Calu3 (cell line): ENCODE results near the gene DCUN1D4. TPM values are rescaled to one million over a fixed set of nuclear protein-coding genes. Genes with fewer than 3 reads are reported as not detected.

Experiments used
- BruUV-seq: library from RNA; stranded (reverse); fragments of 400-500 nt; replicated peaks from 2 replicates; lab custom pipeline; 2021; lab: Mats Ljungman, UMichigan
- CTCF ChIA-PET: fragments of 300-600 bp; sonication (Branson Sonifier 250); formaldehyde crosslinking; loops from one replicate; lab custom pipeline; 2022; ENCODE audit warnings: antibody characterized with exemption; lab: Charles Lee
- DNase-seq: peaks from one replicate; pipeline ENCODE4 v3.0.0; 2022
- H3K27ac Mint-ChIP-seq: one replicate; pipeline ENCODE4 v1.8.0; 2022; ENCODE audit warnings: mixed read lengths; ENCODE audit not compliant: unreplicated experiment
- H3K27me3 Mint-ChIP-seq: one replicate; pipeline ENCODE4 v1.8.0; 2022; ENCODE audit warnings: mixed read lengths; ENCODE audit not compliant: unreplicated experiment
- H3K36me3 Mint-ChIP-seq: one replicate; pipeline ENCODE4 v1.8.0; 2022; ENCODE audit warnings: mild to moderate bottlenecking, moderate library complexity, mixed read lengths; ENCODE audit not compliant: insufficient read depth, unreplicated experiment
- H3K4me1 Mint-ChIP-seq: one replicate; pipeline ENCODE4 v1.8.0; 2022; ENCODE audit warnings: mild to moderate bottlenecking, low read depth, mixed read lengths; ENCODE audit not compliant: unreplicated experiment
- H3K4me3 Mint-ChIP-seq: one replicate; pipeline ENCODE4 v1.8.0; 2022; ENCODE audit warnings: mild to moderate bottlenecking, low read depth, moderate library complexity, mixed read lengths; ENCODE audit not compliant: unreplicated experiment
- H3K9me3 Mint-ChIP-seq: one replicate; pipeline ENCODE4 v1.8.0; 2022; ENCODE audit warnings: low read depth, mixed read lengths; ENCODE audit not compliant: unreplicated experiment
- intact Hi-C: fragments of 100-400 bp; cut with micrococcal nuclease; formaldehyde crosslinking; loops from one replicate; pipeline ENCODE4 v1.10.0; 2022; ENCODE audit not compliant: unreplicated experiment
- total RNA-seq: library from RNA; stranded (reverse); gene quantifications from 2 replicates; pipeline ENCODE4 v1.2.3, GENCODE V29; 2022
- TF ChIP-seq, protein P1 (sequence below): fragments of 200-600 bp; IDR thresholded peaks from one replicate; pipeline ENCODE4 v1.8.0; 2022; ENCODE audit warnings: antibody characterized with exemption; ENCODE audit not compliant: unreplicated experiment

Gene DCUN1D4
- total RNA-seq, 1 experiment from 2014 or later = 40.3 TPM

DNA sequence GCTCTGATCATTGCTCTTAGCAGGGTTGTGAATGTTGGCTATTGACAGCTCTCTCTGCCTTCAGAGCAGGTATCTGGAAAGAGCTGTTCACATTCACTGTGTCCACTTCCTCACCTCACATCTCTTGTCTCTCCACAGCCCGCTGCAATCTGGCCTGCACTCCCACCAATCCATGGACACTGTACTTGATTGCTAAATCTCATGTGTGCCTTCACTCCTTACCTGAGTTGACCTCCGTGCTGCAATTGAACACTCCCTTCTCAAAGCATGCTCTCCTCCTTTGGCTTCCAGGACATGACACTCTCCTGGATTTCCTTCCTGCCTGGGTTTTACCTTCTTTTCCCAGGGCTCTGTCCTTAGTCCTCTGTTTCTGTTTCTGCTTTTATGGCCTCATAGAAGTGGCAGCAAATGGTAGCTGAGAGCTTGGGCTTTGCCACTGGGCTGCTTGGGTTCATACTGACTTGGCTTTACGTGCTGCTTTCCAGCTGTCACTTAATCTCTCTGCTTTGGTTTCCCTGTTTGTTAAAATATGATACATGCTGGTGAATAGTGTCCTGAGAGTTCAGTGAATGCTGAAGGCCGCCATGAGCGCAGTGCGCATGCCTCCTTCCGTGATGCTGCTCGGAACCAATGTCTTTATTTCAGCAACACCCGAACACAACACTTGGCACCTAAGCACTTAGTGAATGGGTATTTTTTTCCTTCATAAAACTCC lies 29.5 kb downstream of the DCUN1D4 start:
- peaks cover 25% of the 10 kb centered on the region for H3K36me3 Mint-ChIP-seq
- TF ChIP-seq, protein P1, sequence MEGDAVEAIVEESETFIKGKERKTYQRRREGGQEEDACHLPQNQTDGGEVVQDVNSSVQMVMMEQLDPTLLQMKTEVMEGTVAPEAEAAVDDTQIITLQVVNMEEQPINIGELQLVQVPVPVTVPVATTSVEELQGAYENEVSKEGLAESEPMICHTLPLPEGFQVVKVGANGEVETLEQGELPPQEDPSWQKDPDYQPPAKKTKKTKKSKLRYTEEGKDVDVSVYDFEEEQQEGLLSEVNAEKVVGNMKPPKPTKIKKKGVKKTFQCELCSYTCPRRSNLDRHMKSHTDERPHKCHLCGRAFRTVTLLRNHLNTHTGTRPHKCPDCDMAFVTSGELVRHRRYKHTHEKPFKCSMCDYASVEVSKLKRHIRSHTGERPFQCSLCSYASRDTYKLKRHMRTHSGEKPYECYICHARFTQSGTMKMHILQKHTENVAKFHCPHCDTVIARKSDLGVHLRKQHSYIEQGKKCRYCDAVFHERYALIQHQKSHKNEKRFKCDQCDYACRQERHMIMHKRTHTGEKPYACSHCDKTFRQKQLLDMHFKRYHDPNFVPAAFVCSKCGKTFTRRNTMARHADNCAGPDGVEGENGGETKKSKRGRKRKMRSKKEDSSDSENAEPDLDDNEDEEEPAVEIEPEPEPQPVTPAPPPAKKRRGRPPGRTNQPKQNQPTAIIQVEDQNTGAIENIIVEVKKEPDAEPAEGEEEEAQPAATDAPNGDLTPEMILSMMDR = no peak

DNA sequence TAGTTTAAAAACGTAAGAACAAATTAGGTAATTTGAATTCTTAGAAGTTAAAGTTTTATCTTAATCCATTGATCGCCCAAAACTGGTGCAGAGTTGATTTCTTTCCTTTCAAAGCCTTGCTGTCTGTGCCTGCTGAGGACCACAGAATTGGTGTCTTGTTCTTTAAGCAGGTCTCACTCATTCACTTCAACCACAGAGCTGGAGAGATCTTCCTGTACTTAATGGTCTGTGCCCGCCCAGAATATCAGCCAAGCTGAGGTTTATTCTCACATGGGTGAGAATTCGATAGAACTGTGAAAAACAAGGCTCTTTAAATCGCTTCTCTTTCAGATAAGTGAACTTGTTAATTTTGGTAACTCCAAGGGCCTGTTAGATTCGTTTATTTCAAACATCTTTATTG lies 31.6 kb downstream of the DCUN1D4 start:
- BruUV-seq = no TSS peak
- CTCF ChIA-PET = no interaction called here
- TF ChIP-seq, protein P1 = no peak
- H3K9me3 Mint-ChIP-seq = no peaks in the 10 kb centered on the region
- no peaks in the 10 kb centered on the region for H3K4me1 Mint-ChIP-seq
- no peaks in the 10 kb centered on the region for H3K27me3 Mint-ChIP-seq
- no peak for DNase-seq
- no peak overlapping the region for H3K27ac Mint-ChIP-seq
- intact Hi-C loops = no loop called here
- no peak overlapping the region for H3K4me3 Mint-ChIP-seq
- H3K36me3 Mint-ChIP-seq = peaks cover 17% of the 10 kb centered on the region

More for the DNA sequence above, 29.5 kb downstream of the DCUN1D4 start:
- H3K9me3 Mint-ChIP-seq = no peaks in the 10 kb centered on the region
- CTCF ChIA-PET = no interaction called here
- H3K27ac Mint-ChIP-seq = no peak overlapping the region
- H3K4me1 Mint-ChIP-seq = no peaks in the 10 kb centered on the region
- H3K27me3 Mint-ChIP-seq = no peaks in the 10 kb centered on the region
- intact Hi-C loops = no loop called here
- no TSS peak for BruUV-seq
- no peak overlapping the region for H3K4me3 Mint-ChIP-seq
- no peak for DNase-seq

DNA sequence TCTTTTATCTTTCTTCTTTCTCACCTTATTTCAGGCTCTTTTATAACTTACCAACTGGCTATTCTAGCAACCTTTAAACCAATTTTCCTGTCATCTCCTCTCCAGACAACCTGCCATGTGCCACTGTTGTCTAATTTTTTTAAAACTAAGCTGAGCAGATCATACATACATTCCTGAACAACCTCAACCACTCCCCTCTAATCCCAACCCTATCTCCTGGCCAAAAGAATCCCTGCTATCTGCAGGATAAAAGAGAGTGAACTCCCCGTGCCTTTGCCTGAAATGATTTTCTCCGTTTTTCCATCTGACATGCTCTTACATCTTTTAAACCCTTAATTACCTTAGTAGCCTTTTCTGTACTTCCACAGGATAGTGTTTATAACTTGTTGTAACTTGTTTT lies 35.5 kb downstream of the DCUN1D4 start:
- Mint-ChIP-seq H3K9me3 (no peaks in the 10 kb centered on the region), H3K36me3 (peaks cover 10% of the 10 kb centered on the region), H3K27ac (no peak overlapping the region), H3K4me3 (no peak overlapping the region), H3K27me3 (no peaks in the 10 kb centered on the region), H3K4me1 (no peaks in the 10 kb centered on the region)
- intact Hi-C loops = no loop called here
- TF ChIP-seq, protein P1 = no peak
- no TSS peak for BruUV-seq
- CTCF ChIA-PET = no interaction called here
- no peak for DNase-seq

- Mint-ChIP-seq H3K27me3 (no peaks in the 10 kb centered on the region), H3K36me3 (peaks cover 13% of the 10 kb centered on the region), H3K4me1 (peaks cover 5% of the 10 kb centered on the region), H3K4me3 (no peak overlapping the region), H3K27ac (no peak overlapping the region), H3K9me3 (no peaks in the 10 kb centered on the region)
- CTCF ChIA-PET = no interaction called here
- DNase-seq = no peak
- intact Hi-C loops = no loop called here
- BruUV-seq = no TSS peak
- TF ChIP-seq, protein P1 = no peak
Observed at GRCh38 chr4:51880016-51880915, 37.3 kb downstream of the DCUN1D4 start.
